LoVo (cell line): Measurements from ENCODE around the gene WDR74.
A peak's percentile ranks its signal among the peaks of the same experiment; 100 is the strongest.
"Not testable (repeated sequence)": the region's sequence is repeated elsewhere in the genome, so short reads cannot be mapped to it uniquely, and the experiment has no call there.

Experiments used
- DNase-seq: peaks from one replicate; pipeline ENCODE4 v3.0.0-alpha.2; 2016; ENCODE audit warnings: low spot score

Gene WDR74

DNA sequence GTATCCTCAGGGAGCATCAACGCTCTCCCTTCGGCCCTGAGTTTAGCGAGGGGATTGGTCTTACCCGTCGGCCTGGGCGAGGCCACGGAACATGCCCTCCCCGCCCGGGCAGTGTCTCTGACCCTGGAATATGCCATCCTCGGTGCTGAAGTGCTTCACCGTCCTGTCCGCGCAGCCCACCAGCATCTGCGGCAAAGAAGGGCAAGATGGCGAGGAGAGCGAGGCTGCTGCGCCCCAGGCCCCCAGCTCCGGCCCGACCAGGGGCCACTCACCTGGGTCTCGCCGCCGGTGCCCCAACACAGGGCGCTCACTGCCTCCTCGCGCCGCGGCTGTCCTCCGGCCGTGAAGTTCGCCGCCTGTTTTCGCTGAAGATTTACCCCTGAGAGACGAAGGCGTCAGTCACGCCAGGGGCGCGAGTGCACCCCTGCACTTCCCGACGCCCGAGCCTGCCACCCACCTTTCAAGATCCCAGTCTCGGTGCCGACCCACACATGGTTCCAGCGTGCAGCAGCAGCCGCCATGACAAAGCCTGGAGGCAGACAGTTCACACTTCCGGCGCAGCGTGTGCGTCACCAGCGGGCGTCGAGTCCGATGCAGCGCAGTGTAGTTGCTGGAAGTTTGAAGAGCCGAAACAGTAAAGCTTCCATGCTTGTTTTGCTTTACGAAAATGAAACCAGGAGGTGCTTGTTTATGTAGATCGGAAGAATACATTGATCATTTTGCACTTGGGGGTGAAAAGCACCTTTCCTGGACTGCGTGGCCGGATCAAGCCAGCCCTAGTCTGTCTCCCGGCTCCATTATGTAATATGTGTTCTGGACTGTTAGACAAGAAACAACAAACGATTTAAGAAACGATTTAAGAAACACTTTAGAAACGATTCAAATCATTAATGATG is at the start of gene WDR74:
Gene WDR74, minus strand, starts transcription at position 541 of the 896 bp plus-strand sequence. Its CDS starts 20 bp downstream, at position 521.
- peak; percentile 92 for DNase-seq

DNA sequence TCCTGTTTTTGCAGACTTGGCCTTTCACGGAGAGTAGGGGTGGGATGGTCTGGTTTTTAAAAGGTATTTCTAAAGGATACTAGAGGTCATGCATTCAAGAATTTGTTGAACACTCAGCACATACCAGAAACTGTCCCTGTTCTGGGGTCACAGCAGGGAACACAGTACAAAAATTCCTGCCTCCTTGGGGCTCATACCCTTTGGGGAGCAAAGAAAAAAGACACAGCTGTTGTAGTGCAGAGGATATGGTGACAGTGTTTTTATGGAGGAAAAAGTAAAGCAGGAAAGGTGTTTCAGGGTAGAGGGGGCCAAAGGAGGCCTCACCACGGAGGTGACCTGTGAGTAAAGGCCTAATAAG is 49.7 kb upstream of the WDR74 start:
- no peak for DNase-seq

DNA sequence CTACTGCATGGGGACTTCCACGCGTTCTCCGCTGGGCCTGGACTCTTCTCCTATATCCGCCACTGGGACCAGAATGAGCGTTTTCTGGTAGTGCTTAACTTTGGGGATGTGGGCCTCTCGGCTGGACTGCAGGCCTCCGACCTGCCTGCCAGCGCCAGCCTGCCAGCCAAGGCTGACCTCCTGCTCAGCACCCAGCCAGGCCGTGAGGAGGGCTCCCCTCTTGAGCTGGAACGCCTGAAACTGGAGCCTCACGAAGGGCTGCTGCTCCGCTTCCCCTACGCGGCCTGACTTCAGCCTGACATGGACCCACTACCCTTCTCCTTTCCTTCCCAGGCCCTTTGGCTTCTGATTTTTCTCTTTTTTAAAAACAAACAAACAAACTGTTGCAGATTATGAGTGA is 49.0 kb upstream of the WDR74 start:
- DNase-seq = no peak

DNA sequence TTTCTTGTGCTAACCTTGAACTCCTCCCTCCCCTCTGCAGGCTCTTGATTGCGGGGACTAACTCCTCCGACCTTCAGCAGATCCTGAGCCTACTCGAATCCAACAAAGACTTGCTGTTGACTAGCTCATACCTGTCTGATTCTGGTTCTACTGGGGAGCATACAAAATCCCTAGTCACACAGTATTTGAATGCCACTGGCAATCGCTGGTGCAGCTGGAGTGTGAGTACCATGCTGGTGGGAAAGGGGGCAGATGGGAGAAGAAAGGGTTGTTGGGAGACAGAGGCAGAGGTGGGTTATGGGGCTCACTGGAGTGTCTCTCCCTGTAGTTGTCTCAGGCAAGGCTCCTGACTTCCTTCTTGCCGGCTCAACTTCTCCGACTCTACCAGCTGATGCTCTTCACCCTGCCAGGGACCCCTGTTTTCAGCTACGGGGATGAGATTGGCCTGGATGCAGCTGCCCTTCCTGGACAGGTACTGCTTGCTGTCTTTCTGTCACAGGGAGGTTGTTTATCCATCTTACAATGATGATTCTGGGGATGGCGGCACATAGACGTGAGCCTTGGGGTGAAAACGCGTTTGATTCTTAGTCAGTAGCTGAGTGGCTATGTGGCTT is 45.9 kb upstream of the WDR74 start:
- DNase-seq = no peak

DNA sequence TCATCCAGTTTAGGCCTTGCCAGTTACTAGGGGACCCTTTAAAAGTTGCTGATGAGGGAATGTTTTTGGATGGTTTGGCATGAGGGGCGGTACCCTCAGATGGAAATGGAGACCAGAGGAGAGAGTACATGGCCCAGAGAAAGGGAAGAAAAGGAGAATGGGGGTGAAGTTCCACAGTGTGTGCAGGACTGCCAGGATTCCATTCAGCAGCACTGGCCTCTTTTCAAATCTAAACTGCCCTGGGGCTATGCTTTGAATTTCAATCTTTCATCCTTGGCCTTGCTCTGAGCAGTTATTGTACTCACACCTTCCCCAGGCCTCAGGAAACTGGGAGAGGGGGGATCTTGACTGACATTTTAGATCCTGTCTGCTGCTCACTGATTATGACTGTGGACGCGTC is 44.3 kb upstream of the WDR74 start:
- no peak for DNase-seq

DNA sequence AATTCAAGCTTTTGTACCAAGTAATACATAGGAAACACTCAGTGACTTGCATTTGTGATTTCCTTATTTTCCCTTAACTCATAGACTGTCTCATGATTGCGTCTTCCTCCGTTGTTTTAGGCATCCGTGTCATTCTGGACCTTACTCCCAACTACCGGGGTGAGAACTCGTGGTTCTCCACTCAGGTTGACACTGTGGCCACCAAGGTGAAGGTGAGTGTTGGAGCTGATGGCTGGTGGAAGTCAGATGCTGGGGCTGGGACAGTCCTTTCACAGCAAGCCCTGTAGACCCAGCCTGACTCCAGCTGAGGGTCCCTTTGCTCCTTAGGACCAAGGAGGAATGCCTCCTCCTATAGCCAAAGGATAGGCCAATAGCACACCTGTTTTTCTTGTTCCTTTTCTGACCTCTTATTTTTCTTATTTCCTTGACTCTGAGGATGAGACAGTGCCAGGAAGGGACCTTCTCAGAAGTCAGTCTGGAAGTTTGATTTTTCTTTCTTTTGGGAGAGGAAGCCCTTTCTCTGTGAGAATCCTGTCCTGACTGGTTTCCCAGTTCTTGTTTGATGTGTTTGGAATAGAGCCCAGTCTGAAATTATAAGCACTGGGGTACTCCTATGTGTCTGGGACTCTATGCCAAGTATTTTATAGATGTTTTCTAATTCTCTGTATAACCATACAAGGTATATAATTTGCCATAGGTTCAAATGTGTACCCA is 43.6 kb upstream of the WDR74 start:
- no peak for DNase-seq

DNA sequence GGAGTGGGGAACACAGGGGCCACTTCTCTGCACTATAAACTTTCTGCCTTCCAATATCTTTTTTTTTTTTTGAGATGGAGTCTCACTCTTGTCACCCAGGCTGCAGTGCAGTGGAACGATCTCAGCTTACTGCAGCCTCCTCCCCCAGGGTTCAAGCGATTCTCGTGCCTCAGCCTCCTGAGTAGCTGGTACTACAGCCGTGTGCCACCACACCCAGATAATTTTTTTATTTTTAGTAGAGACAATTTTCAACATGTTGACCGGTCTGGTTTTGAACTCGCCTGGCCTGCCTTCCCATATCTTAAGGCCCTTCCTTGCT is 43.0 kb upstream of the WDR74 start:
- DNase-seq = no peak

DNA sequence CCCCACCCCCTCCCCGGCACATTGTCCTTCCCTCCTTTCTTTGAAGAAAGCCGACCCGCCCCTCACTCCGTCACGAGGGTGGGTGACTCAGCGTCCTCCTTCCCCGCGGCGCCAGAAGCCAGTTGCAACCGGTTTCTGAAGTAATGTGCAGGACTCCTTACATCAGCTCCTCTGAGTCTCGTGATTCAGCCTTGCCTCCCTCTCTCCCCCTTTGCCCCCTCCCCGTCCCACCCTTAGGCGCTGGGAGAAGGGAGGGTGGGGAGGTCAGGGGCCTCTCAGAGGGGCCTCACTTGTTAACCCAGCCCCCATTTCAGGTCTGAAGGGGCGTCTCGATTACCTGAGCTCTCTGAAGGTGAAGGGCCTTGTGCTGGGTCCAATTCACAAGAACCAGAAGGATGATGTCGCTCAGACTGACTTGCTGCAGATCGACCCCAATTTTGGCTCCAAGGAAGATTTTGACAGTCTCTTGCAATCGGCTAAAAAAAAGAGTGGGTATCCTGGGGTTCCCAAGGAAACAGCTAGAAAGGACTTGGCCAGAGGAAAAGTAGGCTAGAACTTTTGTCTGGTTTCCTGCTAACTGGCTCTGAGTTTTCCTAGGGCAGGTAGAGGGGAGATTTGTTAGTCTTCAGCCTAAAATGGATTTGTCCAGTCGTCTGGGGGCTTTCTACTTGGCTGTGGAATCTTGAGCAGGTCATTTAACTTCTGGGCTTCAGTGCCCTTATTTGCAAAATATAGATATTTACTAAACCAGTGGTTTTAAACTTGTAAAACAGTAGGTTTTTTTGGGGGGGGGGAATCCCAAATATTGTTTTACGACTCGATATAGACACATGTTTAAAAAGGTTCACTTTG is 42.4 kb upstream of the WDR74 start:
- DNase-seq = peak; percentile 93

DNA sequence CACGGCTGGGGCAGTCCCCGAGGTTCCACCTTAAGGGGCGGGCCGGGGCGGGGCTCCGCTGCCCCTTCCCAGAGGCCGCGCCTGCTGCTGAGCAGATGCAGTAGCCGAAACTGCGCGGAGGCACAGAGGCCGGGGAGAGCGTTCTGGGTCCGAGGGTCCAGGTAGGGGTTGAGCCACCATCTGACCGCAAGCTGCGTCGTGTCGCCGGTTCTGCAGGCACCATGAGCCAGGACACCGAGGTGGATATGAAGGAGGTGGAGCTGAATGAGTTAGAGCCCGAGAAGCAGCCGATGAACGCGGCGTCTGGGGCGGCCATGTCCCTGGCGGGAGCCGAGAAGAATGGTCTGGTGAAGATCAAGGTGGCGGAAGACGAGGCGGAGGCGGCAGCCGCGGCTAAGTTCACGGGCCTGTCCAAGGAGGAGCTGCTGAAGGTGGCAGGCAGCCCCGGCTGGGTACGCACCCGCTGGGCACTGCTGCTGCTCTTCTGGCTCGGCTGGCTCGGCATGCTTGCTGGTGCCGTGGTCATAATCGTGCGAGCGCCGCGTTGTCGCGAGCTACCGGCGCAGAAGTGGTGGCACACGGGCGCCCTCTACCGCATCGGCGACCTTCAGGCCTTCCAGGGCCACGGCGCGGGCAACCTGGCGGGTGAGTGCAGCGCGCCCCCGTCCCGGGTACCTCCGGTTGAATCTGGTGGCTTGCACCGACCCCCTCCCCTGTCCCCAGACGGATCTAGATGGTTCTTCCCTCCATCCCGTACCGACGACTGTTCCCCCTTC is 41.6 kb upstream of the WDR74 start, which contains the start of gene SLC3A2:
Gene SLC3A2, plus strand, starts transcription at position 94 of the 776 bp plus-strand sequence. Its CDS starts 128 bp downstream, at position 222.
- peak; percentile 91 for DNase-seq

DNA sequence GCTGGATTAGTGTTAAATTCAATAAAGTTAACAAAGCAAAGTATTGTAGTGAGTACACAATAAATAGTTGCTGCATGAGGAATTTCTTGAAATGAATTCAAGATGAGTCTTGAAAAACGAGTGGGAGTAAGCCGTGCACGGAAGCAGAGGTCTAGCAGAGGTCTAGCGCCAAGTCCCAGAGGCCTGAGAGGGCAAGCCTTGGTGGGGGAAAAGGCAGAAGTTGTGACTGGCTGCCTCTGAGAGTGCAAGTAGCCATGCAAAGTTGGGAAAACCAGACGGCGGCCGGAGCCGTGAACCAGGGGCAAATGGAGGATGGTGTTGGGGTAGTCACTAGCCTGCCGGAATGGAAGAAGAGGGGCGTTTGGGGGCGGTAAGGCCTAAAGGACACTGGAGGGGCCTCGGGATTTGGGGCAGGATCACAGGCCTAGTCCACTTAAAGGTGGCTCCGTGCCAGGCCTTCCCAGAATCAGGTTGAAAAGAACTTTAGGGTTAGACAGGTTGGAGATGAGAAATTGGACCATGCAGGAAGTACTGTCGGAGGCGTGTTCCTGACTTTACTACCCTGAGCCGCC is 40.9 kb upstream of the WDR74 start:
- DNase-seq = no peak

DNA sequence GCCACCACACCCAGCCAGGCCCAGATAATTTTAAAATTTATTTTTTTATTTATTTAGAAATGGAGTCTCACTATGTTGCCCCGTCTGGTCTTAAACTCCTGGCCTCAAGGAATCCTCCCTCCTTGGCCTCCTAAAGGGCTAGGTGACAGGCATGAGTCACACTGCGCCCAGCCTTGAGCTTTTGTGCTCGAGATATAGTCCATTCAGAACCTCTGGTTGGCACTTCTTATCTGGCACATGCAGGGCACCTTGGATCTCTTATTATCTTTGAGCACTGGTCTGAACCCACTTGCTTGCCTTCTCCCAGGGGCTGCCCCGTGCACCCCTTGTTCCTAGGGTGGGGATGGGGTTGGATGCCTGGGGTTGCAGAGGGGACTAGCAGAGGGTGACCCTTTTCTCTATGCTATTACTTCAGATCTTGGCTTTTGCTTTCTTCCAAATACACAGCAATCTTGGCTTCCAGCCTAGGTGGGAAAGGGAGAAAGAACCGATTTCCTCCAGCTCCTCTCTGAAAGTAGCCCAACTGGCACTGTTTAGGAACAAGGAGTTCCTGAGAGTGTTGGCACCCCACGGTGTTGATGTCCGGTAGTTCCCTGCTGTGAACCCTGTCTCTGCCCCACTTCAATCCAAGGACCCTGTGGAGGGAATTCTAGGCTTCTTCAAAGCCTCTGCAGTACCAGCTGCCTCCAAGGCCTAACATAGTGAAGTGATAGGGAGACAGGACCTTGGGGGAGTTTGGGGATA is 40.0 kb upstream of the WDR74 start:
- no peak for DNase-seq

DNA sequence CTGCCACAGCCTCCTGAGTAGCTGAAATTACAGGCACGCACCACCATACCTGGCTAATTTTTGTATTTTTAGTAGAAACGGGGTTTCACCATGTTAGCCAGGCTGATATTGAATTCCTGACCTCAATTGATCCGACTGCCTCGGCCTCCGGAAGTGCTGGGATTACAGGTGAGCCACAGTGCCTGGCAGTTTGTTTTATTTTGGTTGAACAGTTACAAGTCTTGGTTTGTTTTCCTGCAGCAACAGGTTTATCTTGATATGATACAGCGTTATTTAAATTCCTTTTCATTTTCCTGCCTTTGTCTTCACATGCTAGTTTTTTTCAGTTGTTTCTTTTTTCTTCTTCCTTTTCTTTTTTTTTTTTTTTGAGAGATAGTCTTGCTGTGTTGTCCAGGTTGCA is 37.3 kb upstream of the WDR74 start:
- DNase-seq = no peak

DNA sequence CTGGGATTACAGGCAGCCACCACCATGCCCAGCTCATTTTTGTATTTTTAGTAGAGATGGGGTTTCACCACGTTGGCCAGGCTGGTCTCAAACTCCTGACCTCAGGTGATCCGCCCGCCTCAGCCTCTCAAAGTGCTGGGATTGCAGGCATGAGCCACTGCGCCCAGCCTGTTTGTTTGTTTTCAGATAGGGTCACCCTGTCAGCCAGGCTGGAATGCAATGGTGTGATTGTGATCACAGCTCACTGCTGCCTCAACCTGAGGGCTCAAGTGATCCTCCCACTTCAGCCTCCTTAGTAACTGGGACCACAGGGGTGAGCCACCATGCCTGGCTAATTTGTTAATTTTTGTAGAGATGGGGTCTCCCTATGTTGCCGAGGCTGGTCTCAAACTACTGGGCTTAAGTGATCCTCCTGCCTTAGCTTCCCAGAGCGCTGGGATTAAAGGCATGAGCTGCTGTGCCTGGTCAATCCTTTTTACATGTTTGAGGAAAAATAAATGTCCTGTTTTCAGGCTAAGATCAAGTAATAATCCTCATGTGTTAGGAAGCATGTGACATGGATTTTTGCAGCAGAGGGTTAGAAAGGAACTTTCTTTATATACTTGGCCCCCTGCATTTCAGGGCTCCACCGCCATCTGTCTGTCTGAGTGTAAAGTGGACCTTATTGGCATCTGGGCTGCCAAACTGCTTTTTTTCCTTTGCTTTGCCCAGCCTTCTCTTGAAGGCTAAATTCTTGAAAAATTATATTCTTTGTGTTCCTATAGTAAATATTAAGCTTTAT is 36.5 kb upstream of the WDR74 start:
- no peak for DNase-seq

DNA sequence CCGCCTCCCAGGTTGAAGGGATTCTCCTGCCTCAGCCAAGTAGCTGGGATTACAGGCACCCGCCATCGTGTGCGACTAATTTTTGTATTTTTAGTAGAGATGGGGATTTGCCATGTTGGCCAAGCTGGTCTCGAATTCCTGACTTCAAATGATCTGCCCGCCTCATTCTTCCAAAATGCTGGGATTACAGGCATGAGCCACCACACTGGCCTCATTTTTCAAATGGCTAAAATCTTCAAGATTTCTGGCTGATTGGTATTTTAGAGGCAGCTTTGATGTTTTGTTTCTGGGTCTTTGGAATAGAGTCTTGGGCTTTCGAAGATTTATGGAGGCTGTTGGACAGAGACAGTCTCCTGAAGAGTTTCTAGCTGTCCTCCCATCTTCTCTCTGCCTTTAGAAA is 35.5 kb upstream of the WDR74 start:
- DNase-seq = no peak

DNA sequence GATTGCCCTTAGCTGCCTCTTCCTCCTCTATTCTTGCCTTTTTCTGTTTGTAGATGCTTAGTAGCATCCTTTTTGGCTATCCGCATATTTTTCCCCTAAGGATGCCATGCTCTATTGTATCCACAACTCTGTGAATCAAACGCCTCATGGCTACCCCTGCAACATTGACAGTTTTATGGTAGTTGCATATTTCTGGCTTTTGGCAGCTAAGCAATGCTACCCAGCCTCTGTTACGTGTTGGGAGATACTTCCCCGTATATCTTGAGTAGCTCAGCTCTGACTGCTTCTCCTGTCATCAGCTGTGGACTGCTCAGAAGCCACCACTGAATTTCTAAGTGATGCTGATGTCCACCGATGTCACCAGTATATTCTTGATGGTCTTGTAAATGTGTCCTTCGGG is 26.2 kb upstream of the WDR74 start:
- no peak for DNase-seq

DNA sequence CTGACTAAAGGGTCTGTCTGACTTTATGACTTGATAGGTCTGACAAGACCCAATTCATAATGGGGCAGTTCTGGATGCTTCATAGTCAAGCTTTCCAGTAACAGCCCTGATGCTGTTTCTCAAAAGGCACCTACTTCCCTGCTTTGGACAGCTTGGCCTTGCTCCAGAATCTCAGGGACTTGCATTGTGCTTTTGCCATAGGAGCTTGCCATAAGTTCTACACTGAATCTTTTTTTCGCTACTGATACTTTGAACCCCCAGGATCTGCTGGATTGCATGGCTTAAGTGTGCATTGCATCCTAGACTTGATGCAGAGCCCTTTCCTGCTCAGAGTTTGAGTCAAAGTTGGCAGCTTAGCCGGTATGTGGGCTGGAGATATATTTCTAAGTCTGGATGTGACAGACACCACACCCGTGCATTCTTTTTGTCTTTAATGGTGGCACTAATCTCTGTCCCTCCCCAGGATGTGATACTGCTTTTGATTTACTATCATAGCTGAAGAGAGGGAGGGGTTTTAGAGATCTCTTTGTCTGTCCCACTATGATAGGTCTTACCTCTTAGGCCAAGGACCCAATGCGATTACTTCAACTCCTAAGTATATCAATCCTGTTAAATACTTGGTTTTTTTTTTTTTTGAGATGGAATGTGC is 24.4 kb upstream of the WDR74 start:
- DNase-seq = no peak

DNA sequence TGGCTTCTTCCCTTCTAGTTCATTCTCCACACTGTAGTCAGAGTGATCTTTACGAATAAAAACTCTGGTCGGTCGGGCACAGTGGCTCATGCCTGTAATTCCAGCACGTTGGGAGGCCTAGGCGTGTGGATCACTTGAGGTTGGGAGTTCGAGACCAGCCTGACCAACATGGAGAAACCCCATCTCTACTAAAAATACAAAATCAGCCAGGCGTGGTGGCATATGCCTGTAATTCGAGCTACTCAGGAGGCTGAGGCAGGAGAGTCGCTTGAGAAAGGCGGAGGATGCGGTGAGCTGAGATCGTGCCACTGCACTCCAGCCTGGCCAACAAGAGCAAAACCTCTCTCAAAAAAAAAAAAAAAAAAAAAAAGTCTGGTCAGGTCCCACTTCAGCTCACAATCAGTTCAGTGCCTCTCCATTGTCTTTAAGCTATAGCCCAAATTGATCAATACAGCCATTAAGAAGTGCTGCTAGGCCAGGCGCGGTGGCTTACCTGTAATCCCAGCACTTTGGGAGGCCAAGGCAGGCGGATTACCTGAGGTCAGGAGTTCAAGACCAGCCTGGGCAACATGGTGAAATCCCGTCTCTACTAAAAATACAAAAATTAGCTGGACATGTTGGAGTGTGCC is 22.3 kb upstream of the WDR74 start:
- DNase-seq = not testable (repeated sequence)

DNA sequence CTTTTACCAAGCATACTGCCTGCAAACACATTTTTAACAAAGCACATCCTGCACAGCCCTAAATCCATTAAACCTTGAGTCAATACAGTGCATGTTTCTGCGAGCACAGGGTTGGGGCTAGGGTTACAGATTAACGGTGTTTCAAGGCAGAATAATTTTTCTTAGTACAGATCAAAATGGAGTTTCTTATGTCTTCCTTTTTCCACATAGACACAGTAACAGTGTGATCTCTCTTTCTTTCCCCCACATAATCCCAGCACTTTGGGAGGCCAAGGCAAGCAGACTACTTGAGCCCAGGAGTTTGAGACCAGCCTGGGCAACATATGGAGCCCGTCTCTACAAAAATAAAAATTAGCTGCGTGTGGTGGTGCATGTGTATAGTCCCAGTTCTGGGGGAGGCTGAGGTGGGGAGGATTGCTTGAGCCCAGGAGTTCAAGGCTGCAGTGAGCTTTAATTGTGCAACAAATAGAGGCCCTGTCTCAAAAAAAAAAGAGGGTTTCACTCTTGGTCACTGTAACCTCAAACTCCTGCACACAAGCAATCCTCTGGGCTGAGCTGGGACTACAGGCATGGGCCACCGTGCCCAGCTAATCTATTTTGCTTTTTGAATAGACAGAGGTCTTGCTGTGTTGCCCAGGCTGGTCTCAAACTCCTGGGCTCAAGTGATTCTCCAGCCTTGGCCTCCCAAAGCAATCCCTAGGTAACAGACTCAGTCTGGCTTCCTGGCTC is 21.6 kb upstream of the WDR74 start:
- no peak for DNase-seq
